GM06990 (cell line): ENCODE measurements around the gene FCER2.

Source experiments
- DNase-seq: peaks from one replicate; pipeline ENCODE4 v3.0.0-alpha.2; 2011; ENCODE audit not compliant: insufficient read length; ENCODE audit errors: extremely low read depth
- H3K27me3 ChIP-seq: replicated peaks from 2 replicates; pipeline ENCODE4 v1.6.0; 2011; ENCODE audit warnings: low read length; ENCODE audit not compliant: control insufficient read depth, insufficient read depth
- H3K36me3 ChIP-seq: 2 replicates; pipeline ENCODE4 v1.5.1; 2011; ENCODE audit warnings: low read length; ENCODE audit not compliant: control insufficient read depth, insufficient read depth
- H3K4me3 ChIP-seq: replicated peaks from 2 replicates; pipeline ENCODE4 v1.5.1; 2011; ENCODE audit warnings: low read depth, mild to moderate bottlenecking, control low read depth, low read length
- TF ChIP-seq, protein P1 (sequence below): IDR thresholded peaks from 2 replicates; pipeline ENCODE4 v1.5.1; 2011; ENCODE audit warnings: low read length, control low read depth, mild to moderate bottlenecking, inconsistent platforms; ENCODE audit not compliant: insufficient read depth, poor library complexity, severe bottlenecking

Gene FCER2

GRCh38 chr19:7709932-7710460 lies 8.1 kb upstream of the FCER2 start:
- DNase-seq, result no peak
- TF ChIP-seq, protein P1, sequence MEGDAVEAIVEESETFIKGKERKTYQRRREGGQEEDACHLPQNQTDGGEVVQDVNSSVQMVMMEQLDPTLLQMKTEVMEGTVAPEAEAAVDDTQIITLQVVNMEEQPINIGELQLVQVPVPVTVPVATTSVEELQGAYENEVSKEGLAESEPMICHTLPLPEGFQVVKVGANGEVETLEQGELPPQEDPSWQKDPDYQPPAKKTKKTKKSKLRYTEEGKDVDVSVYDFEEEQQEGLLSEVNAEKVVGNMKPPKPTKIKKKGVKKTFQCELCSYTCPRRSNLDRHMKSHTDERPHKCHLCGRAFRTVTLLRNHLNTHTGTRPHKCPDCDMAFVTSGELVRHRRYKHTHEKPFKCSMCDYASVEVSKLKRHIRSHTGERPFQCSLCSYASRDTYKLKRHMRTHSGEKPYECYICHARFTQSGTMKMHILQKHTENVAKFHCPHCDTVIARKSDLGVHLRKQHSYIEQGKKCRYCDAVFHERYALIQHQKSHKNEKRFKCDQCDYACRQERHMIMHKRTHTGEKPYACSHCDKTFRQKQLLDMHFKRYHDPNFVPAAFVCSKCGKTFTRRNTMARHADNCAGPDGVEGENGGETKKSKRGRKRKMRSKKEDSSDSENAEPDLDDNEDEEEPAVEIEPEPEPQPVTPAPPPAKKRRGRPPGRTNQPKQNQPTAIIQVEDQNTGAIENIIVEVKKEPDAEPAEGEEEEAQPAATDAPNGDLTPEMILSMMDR, result no peak
- H3K36me3 ChIP-seq, result no peaks in the 10 kb centered on the region
- H3K4me3 ChIP-seq, result no peak overlapping the region
- H3K27me3 ChIP-seq, result no peaks in the 10 kb centered on the region

DNA sequence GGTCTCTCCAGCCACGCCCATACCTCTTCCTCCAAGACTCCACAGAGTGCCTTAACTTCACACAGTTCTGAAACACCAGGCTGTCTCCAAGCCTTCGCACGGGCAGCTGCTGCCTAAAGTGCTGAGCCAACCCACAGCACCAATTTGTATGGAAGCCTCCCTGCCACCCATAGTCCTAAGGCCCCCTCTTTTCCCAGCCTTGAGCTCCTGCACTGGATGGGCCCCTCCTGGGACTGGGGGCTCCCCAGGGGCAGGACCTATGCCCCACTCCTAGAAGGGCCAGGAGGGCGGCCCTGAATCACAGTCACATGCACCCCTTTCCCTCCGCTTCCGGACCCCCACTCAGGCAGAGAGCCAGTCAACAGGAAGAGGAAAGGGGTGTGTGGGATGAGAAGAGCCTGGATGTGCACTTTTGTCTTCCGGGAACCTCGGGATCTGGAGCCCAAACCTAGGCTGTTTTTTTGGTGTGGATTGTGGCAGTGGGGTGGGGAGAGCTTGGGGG lies 5.1 kb upstream of the FCER2 start:
- Histone ChIP-seq H3K4me3 (no peak overlapping the region), H3K27me3 (no peaks in the 10 kb centered on the region), H3K36me3 (no peaks in the 10 kb centered on the region)
- DNase-seq, result no peak
- TF ChIP-seq, protein P1, result no peak

DNA sequence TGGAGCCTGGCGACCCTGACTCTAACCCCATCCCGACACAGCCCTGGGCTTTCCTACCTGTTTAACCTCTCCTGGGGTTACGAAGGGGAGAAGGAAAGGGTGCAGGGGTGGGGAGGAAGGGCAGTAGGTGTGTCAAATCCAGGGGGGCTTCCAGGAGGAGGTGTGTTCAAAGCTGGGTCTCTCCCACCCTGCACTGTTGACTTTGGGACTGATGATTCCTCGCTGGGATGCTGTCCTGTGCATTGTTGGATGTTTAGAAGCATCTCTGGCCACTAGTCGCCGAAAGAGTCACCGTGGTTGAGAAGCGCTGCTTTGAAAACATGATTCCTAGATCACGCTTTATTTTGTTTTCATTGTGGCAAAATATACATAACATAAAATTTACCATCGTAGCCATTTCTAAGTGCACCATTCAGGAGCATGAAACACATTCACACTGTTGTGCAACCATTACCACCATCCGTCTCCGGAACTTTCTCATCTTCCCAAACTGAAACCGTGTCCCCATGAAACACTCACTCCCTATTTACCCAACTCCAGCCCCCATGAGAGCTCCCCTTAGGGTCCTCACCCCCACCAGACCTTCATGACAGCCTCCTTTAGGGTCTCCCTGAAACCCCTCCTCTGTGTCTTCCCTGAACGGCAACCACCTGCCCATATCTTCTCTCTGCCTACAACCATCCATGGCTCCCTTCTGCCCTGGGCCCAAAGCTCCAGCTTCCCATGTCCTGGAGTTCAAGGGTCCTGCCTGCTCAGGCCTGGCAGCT lies 4.4 kb upstream of the FCER2 start:
- H3K27me3 ChIP-seq, result no peaks in the 10 kb centered on the region
- no peak for DNase-seq
- no peak overlapping the region for H3K4me3 ChIP-seq
- TF ChIP-seq, protein P1, result no peak
- no peaks in the 10 kb centered on the region for H3K36me3 ChIP-seq

DNA sequence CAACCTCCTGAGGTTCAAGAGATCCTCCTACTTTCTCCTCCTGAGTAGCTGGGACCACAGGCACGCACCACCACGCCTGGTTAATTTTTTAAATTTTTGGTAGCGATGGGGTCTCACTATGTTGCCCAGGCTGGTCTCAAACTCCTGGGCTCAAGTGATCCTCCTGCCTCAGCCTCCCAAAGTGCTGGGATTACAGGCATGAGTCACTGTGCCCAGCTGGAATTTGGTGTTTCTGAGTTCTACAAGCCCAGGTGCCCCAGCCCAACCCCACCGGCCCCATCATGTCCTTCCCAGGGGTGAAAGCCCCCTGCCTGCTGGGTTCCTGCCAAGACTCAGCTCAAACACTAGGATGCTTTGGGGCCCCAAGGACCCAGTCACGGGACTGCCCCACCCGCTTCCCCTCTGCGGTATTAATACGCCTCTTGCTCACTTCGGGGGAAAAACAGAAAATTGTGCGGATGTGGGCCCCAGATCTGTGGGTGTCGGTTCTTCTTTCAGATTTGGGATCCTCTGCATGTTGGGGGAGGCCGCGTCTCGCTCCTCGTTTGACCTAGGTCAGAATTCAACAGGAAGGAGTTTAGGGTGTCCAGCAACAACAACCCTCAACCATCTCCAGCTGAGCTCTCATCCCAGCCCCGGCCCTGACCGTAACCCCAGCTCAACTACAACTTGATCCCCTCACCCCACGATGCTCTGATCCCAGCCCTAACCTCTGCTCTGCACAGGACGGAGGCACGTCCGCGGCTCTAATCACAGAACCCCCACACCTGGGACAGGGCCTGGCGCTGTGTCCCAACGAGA lies 3.7 kb upstream of the FCER2 start:
- H3K27me3 ChIP-seq, result no peaks in the 10 kb centered on the region
- TF ChIP-seq, protein P1, result no peak
- peak; percentile 85 for DNase-seq
- no peak overlapping the region for H3K4me3 ChIP-seq
- H3K36me3 ChIP-seq, result no peaks in the 10 kb centered on the region

- Histone ChIP-seq H3K4me3 (no peak overlapping the region), H3K27me3 (no peaks in the 10 kb centered on the region), H3K36me3 (no peaks in the 10 kb centered on the region; the same call in 1 of the 2 replicates)
- DNase-seq, result no peak
- TF ChIP-seq, protein P1, result no peak
Observed at GRCh38 chr19:7704280-7705060, 2.5 kb upstream of the FCER2 start.
